GM18861 (cell line): ENCODE data around the gene RAB40AL.

Source experiments
- ATAC-seq: cut with Tn5 transposase; IDR thresholded peaks from one replicate; pipeline ENCODE4 v1.9.1; 2021; ENCODE audit not compliant: unreplicated experiment

RAB40AL gene

DNA sequence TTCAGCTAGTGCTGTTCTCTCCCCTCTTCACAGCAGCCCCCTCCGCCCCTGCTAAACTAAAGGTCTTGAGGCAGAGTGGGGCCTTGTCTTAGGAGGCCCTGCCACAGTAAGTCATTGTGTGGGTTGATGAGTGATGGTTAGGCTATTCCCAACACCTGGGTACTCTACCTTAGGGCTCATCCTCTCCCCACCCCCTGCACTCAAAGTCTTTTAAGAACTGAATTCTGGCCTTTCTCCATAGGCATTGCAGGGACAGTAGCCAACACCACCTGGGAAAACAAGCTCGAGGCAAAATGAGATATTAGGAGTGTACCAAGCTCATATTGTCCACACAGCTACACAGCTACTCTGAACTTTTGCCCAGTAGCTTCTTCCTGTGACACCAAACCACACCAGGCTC is 42.5 kb downstream of the RAB40AL start:
- no peak for ATAC-seq

DNA sequence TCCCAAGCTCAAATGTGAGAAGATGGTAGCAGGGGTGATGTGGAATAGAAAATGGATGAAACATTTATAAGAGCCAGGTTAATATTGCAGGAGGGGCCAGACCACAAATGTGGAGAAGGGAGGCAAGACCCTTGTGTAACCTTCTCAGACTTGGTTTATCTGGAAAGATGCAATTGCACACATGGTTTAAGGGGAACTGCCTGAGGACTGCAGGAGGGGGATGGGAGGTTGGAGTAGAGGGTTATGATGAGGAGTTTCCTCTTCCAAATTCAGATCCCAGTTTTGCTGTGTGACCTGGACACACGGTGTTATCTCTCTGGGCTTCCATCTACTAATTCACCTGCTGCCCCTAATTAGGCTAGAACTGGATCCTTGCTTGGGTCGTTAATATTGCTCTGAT is 46.1 kb downstream of the RAB40AL start:
- no peak for ATAC-seq

DNA sequence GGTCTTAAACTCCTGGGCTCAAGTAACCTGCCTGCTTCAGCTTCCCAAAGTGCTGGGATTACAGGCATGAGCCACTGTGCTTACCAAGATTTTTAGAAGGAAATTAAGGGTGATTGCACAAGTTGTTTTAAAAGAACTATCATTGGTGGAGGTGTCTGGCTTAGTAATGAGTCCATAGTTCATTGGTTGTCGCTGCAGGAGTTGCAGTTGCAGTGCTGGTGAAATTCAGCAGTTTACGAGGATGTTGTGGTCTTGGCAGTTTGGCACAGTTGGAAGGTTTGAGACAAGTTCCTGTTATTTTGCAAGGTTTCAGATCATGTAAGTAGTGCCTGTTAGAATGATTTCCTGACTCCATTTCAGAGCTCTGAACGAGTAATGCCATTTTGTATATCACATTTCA is 48.1 kb downstream of the RAB40AL start:
- ATAC-seq, result no peak
